NB4 (cell line): ENCODE results near the gene DGCR8.

Experiments used
- DNase-seq: peaks from one replicate; pipeline ENCODE4 v3.0.0; 2010; ENCODE audit warnings: low read depth
- H3K4me3 ChIP-seq: one replicate; pipeline ENCODE4 v1.5.1; 2011; ENCODE audit warnings: mild to moderate bottlenecking, low read depth, low read length, moderate library complexity
- MYC ChIP-seq: IDR thresholded peaks from 2 replicates; pipeline ENCODE4 v1.6.1; 2011; ENCODE audit warnings: low read depth, low read length
- POLR2A ChIP-seq: IDR thresholded peaks from 2 replicates; pipeline ENCODE4 v1.6.1; 2011; ENCODE audit warnings: mild to moderate bottlenecking; ENCODE audit not compliant: insufficient read length; ENCODE audit errors: extremely low read depth
- TF ChIP-seq, protein P1 (sequence below): IDR thresholded peaks from one replicate; pipeline ENCODE4 v1.5.1; 2012; ENCODE audit warnings: low read depth, low read length
- TF ChIP-seq, protein P2 (sequence below): IDR thresholded peaks from 2 replicates; pipeline ENCODE4 v1.6.1; 2011; ENCODE audit warnings: low read depth, low read length

Gene DGCR8

DNA sequence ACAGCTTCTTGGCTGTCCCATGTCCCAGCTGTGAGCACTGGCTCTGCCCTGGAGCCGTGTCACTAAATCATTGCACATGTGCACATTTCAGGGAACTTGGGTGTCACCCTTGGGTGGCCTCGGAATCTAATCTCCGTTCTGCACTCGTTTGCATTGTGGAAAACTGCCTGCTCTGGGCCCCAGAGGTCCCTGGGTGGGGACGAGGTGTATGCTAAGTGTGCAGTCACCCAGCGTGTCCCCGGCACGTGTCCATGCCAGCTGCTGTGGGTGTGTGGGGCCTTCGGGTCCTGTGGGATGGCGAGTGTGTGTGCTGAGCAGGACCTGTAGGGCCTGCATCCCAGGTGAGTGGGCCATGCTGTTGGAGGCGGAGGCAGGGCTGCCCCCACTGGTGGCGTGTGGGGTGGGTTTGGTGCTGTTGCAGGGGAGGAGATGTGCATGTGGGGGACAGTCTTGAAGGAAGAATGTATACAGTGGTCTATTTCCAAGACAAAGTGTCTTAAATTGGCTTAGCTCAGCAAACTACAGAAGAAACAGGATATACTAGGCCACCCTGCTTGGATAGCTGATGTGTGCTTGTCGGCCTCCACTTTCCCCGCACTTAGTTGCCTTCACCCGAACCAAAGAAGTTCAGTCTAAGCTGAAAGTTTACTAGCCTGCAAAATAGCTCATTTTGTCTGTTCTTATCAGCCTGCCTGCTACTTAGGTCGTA lies 44.5 kb upstream of the DGCR8 start:
- TF ChIP-seq, protein P1, sequence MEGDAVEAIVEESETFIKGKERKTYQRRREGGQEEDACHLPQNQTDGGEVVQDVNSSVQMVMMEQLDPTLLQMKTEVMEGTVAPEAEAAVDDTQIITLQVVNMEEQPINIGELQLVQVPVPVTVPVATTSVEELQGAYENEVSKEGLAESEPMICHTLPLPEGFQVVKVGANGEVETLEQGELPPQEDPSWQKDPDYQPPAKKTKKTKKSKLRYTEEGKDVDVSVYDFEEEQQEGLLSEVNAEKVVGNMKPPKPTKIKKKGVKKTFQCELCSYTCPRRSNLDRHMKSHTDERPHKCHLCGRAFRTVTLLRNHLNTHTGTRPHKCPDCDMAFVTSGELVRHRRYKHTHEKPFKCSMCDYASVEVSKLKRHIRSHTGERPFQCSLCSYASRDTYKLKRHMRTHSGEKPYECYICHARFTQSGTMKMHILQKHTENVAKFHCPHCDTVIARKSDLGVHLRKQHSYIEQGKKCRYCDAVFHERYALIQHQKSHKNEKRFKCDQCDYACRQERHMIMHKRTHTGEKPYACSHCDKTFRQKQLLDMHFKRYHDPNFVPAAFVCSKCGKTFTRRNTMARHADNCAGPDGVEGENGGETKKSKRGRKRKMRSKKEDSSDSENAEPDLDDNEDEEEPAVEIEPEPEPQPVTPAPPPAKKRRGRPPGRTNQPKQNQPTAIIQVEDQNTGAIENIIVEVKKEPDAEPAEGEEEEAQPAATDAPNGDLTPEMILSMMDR = no peak
- TF ChIP-seq POLR2A (no peak), MYC (no peak)
- TF ChIP-seq, protein P2, sequence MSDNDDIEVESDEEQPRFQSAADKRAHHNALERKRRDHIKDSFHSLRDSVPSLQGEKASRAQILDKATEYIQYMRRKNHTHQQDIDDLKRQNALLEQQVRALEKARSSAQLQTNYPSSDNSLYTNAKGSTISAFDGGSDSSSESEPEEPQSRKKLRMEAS = no peak
- DNase-seq = no peak
- H3K4me3 ChIP-seq = no peak overlapping the region

DNA sequence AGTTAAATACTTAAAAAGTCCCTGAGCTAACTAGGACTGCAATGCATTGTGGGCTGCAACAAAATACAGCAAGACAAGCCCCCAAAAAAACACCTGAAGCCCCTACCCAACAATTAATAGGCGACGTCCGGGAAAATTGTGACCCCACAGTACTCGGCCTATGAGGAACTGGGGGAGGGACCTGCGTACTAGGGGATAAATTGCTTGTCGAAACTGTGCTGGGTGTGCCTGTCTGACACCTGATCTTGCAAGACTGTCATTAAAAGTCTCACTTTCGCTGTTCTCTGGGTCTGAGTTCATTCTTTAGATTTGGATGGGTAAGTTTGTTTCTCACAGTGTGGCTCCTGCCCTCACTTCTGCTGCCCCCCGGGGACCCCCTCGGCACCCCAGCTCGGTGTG lies 44.0 kb upstream of the DGCR8 start:
- no peak for DNase-seq
- no peak overlapping the region for H3K4me3 ChIP-seq
- TF ChIP-seq, protein P1 = no peak
- TF ChIP-seq, protein P2 = no peak
- TF ChIP-seq MYC (no peak), POLR2A (no peak)

DNA sequence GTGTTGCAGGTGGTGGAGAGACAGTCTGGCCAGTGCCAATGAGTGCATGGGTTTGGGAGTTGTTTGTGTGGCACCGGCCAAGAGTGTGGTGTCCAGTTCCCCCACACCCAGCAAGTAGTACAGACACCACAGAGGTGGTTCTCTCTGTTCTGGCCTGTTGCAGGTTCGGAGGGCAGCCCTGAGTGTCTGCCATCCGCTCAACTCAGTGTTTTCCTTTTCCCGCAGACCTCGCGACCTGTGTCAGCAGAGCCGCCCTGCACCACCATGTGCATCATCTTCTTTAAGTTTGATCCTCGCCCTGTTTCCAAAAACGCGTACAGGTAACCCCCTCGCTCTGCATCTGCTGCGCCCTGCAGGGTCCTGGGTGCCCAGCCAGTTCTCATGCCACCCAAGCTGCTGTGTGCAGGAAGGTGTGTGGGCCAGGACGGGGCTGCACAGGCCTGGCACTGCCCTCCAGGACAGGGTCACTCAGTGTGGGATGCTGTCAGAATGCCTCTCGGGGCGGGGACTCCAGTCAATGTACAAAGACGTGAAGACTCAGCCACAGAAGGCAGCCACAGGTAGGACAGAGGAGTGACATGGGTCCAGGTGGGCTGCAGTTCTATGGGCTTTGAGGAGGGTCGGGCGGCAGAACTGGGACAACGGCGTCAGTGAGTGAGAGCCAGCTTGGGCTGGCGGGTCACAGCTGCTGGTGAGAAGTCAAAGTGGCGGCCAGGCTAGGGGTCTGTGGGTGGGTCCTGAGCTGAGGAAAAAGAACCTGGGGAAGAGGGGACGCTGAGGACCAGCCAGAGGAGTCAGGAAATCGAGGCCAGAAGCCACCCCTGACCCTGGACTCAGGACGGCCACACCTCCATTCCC lies 43.3 kb upstream of the DGCR8 start:
- H3K4me3 ChIP-seq = no peak overlapping the region
- no peak for DNase-seq
- TF ChIP-seq POLR2A = no peak
- TF ChIP-seq MYC = no peak
- TF ChIP-seq, protein P1 = no peak
- TF ChIP-seq, protein P2 = no peak

DNA sequence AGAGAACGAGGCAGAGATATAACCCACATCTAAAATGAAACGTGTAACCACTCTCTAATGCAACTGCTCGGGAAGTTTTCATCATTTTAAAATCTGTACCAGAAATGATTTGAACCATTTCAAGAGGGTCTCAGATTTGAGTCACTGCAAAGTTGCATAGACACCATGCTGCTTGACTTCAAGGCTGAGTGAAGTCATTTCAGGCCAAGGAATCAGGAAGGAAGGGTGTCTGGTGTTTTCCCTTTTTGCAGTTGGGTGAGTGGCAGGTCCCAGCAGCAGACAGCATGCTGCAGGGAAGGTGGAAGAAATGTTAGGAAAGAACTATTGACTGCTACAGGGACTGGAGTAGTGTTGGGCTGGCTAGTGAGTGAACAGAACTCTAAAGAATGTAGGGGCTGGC lies 42.6 kb upstream of the DGCR8 start:
- DNase-seq = no peak
- no peak for TF ChIP-seq POLR2A
- TF ChIP-seq, protein P2 = no peak
- no peak for TF ChIP-seq MYC
- no peak overlapping the region for H3K4me3 ChIP-seq

DNA sequence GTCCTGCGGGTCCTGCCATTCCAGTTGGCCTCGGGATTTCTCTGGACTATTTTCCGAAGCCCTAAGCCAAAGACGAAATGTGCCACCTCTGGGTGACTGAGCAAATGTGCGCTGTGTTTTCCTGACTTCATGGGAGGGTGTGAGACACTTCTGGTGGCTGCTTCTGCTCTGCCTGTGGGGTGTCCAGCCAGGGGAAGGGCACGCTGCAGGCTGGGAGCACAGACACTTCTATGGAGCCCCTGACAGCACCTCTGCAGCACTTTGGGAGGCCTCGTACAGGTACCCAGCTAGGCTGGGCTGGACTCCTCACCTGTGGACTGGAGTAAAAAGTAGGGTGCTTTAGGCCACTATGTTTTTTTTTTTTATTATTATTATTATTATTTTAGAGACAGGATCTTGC lies 41.5 kb upstream of the DGCR8 start:
- DNase-seq = no peak
- H3K4me3 ChIP-seq = no peak overlapping the region
- TF ChIP-seq, protein P2 = no peak
- TF ChIP-seq, protein P1 = no peak
- no peak for TF ChIP-seq MYC
- no peak for TF ChIP-seq POLR2A

DNA sequence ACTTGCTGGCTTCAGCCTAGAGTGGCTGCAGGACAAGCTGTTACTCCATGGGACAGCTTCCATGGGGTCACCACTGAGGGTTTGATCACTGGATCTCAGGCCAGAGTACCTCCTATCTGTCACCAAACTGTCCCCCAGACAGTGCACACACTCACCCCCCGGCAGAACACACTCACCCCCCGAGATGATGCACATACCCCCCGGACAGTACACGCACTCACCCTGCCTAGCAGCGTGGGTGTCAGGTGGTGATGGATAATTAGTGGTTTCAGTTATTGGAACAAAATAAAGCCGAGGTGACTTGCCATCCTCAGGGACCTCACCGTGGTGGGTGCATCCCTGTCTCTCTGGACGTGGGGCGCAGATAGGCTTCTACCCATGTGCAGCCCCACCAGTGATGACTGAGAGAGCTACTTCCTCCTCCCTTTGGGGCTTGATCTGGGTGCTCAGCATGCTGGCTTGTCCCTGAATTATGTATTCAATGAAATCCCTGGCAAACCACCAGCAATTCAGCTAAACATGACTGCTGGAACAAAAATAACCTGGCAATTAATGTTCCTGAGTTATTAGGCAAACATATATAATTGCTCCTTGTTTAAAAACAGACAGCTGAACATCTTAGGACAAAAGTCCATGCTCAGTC lies 40.2 kb upstream of the DGCR8 start:
- TF ChIP-seq, protein P1 = no peak
- TF ChIP-seq, protein P2 = no peak
- no peak for TF ChIP-seq POLR2A
- no peak for TF ChIP-seq MYC
- DNase-seq = no peak
- no peak overlapping the region for H3K4me3 ChIP-seq
